ENCODE results near the gene YIPF5. TPM values are rescaled to one million over a fixed set of nuclear protein-coding genes. Genes with fewer than 3 reads are reported as not detected.

Gene YIPF5
- total RNA-seq, result 10 to 100 TPM; 43.2 to 51.9 TPM
- 10 to 100 TPM; 10.6 to 24.9 TPM for polyA plus RNA-seq
- long read RNA-seq, donor 1, transcript YIPF5-201 (6 exons, 3,147 nt), result major isoform, 23 of 25 reads
- long read RNA-seq, donor 1, partial matches to known transcripts, result 0 of 25 reads
- long read RNA-seq, donor 1, other reads (novel, unspliced or antisense), result 0 of 25 reads
- long read RNA-seq, donor 2, transcript YIPF5-201 (6 exons, 3,147 nt), result major isoform, 10 of 10 reads
- long read RNA-seq, donor 2, partial matches to known transcripts, result 0 of 10 reads
- long read RNA-seq, donor 2, other reads (novel, unspliced or antisense), result 0 of 10 reads
- long read RNA-seq, donor 3, transcript YIPF5-201 (6 exons, 3,147 nt), result major isoform, 9 of 10 reads
- long read RNA-seq, donor 3, partial matches to known transcripts, result 0 of 10 reads
- long read RNA-seq, donor 3, other reads (novel, unspliced or antisense), result 0 of 10 reads
- long read RNA-seq, donor 4, transcript YIPF5-201 (6 exons, 3,147 nt), result major isoform, 9 of 10 reads
- long read RNA-seq, donor 4, partial matches to known transcripts, result 0 of 10 reads
- long read RNA-seq, donor 4, other reads (novel, unspliced or antisense), result 0 of 10 reads
- long read RNA-seq, donor 5, transcript YIPF5-201 (6 exons, 3,147 nt), result major isoform, 29 of 31 reads
- long read RNA-seq, donor 5, partial matches to known transcripts, result 0 of 31 reads
- long read RNA-seq, donor 5, other reads (novel, unspliced or antisense), result 0 of 31 reads

DNA sequence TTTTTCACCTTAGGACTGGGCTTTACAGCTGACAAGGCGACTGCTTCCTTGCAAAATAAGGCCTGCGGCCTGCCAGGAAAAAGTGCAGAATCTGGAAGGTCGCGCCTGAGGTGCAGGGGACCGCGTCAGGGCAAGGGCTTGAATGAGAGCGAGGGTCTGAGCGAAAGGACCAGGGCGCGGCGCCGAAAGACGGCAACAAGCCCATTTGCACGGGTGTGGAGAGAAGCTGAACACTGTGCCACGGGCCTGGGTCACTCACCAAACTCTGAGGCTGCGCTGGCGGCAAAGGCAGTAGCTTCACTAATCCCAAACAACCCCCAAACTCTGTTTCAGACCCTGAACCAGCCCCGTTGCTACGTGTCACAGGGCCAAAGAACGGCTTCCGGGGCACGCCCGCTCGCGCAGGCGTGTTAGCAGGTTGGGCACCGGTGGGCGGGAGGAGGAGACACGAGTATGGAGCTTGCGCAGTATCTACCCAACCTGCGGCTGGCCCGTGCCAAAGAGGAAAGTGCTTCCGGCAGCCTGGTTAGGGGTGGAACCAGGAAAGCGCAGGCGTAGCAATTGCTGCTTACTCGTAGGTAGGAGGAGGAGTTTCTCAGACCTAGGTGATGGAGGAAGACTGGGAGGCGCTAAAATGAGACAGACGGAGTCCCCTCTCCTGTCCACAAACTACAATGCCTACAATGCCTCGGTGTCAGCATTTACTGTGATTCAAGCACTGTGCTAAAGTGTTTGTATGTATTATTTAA, at the start of gene YIPF5, which contains the start of gene KCTD16:
Gene YIPF5 (minus strand): TSS at position 384 of the 749 bp plus-strand sequence. CDS start 704 bp downstream, outside the sequence.
Gene KCTD16 (plus strand): TSS at position 598 of the 749 bp plus-strand sequence.
- WGBS, 2 donors, result 0% methylated on average over 39 of the region's 39 CpGs

DNA sequence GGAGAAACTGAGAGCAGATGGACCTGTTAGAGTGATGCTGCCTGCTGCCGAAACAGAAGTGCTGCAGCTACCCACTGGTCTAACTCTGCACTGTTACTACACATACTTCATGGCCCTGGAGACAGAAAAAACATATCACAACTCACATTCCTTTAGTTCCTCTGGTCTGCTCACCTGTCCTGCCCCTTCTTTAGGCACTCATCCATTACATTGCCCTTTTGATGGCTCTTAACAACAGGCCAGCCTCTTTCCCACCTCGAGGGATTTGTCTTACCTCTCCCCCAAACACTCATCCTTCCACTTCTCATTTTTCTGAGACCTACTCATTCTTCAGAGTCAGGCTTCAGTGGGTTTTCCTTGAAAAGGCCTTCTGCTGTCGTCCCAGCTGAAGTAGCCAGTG, 49.4 kb upstream of the YIPF5 start:
- Histone ChIP-seq H3K36me3 (ENCODE audit: control insufficient read depth in 4 of 4, insufficient read depth in 4 of 4, low read length in 4 of 4) (no peaks in the 10 kb centered on the region), H3K4me1 (ENCODE audit: control insufficient read depth in 5 of 5, insufficient read depth in 5 of 5, low read length in 5 of 5) (no peaks in the 10 kb centered on the region), H3K27ac (ENCODE audit: low read depth in 1 of 2, low read length in 1 of 2) (no peak overlapping the region), H3K9ac (ENCODE audit: insufficient read depth in 1 of 2, low read length in 2 of 2) (no peak overlapping the region), H3K27me3 (ENCODE audit: control insufficient read depth in 3 of 3, insufficient read depth in 3 of 3, low read length in 2 of 3) (peaks cover 0 to 3% (median 0%) of the 10 kb centered on the region in 3 donors), H3K4me3 (no peak overlapping the region), H3K9me3 (ENCODE audit: control insufficient read depth in 4 of 4, insufficient read depth in 3 of 4, low read length in 3 of 4) (no peaks in the 10 kb centered on the region)
- TF ChIP-seq, protein P1, sequence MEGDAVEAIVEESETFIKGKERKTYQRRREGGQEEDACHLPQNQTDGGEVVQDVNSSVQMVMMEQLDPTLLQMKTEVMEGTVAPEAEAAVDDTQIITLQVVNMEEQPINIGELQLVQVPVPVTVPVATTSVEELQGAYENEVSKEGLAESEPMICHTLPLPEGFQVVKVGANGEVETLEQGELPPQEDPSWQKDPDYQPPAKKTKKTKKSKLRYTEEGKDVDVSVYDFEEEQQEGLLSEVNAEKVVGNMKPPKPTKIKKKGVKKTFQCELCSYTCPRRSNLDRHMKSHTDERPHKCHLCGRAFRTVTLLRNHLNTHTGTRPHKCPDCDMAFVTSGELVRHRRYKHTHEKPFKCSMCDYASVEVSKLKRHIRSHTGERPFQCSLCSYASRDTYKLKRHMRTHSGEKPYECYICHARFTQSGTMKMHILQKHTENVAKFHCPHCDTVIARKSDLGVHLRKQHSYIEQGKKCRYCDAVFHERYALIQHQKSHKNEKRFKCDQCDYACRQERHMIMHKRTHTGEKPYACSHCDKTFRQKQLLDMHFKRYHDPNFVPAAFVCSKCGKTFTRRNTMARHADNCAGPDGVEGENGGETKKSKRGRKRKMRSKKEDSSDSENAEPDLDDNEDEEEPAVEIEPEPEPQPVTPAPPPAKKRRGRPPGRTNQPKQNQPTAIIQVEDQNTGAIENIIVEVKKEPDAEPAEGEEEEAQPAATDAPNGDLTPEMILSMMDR (IDR thresholded peaks at IDR 0.05; ENCODE audit: control extremely low read depth, extremely low read depth), result no peak
- no peak for DNase-seq
- WGBS, 2 donors, result 51 to 72% methylated on average over 3 of the region's 3 CpGs
- ATAC-seq (ENCODE audit: insufficient read depth, low FRiP score), result no peak

More for the DNA sequence above, at the start of gene YIPF5, which contains the start of gene KCTD16:
- Histone ChIP-seq H3K36me3 (ENCODE audit: control insufficient read depth in 4 of 4, insufficient read depth in 4 of 4, low read length in 4 of 4) (peaks cover 0 to 8% (median 3%) of the 10 kb centered on the region in 4 donors), H3K4me1 (ENCODE audit: control insufficient read depth in 5 of 5, insufficient read depth in 5 of 5, low read length in 5 of 5) (peaks cover 0 to 14% (median 13%) of the 10 kb centered on the region in 5 donors), H3K4me3 (peak within 1 kb of the TSS; percentile 81), H3K27ac (ENCODE audit: low read depth in 1 of 2, low read length in 1 of 2) (peak within 1 kb of the TSS; percentile 67 to 91), H3K9ac (ENCODE audit: insufficient read depth in 1 of 2, low read length in 2 of 2) (peak within 1 kb of the TSS; percentile 47 to 88), H3K9me3 (ENCODE audit: control insufficient read depth in 4 of 4, insufficient read depth in 3 of 4, low read length in 3 of 4) (no peaks in the 10 kb centered on the region), H3K27me3 (ENCODE audit: control insufficient read depth in 3 of 3, insufficient read depth in 3 of 3, low read length in 2 of 3) (no peaks in the 10 kb centered on the region)
- DNase-seq, result peak; percentile 96 to 98 (median 96)
- TF ChIP-seq, protein P1 (IDR thresholded peaks at IDR 0.05; ENCODE audit: control extremely low read depth, extremely low read depth), result no peak
- peak; percentile 99 for ATAC-seq (ENCODE audit: insufficient read depth, low FRiP score)

DNA sequence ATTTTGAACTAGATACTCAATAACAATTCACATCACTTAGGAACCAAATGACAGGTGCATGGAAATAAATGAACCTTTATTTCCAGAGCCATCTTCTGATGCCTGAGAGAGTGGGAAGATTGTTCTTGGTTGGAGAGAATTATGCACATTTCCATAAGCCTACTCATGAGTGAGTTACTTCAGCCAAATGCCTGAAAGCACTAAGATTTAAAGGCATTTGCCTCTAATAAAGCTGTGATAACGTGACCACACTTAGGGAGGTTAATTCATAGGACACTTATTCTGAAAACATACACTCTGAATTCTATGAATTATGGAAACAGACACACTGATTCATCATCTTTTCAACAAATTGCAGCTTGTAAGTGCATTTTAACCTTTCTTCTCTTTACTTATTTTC, 40.2 kb upstream of the YIPF5 start:
- TF ChIP-seq, protein P1 (IDR thresholded peaks at IDR 0.05; ENCODE audit: control extremely low read depth, extremely low read depth), result no peak

More for the DNA sequence above, 40.2 kb upstream of the YIPF5 start:
- no peak overlapping the region for H3K4me3 ChIP-seq
- H3K4me1 ChIP-seq (ENCODE audit: control insufficient read depth in 5 of 5, insufficient read depth in 5 of 5, low read length in 5 of 5), result no peaks in the 10 kb centered on the region
- ATAC-seq (ENCODE audit: insufficient read depth, low FRiP score) (no peak), DNase-seq (no peak)
- H3K9ac ChIP-seq (ENCODE audit: insufficient read depth in 1 of 2, low read length in 2 of 2), result no peak overlapping the region
- no peak overlapping the region for H3K27ac ChIP-seq (ENCODE audit: low read depth in 1 of 2, low read length in 1 of 2)
- 69 to 79% methylated on average over 1 of the region's 1 CpG for WGBS, 2 donors
- no peaks in the 10 kb centered on the region for H3K36me3 ChIP-seq (ENCODE audit: control insufficient read depth in 4 of 4, insufficient read depth in 4 of 4, low read length in 4 of 4)
- no peaks in the 10 kb centered on the region for H3K9me3 ChIP-seq (ENCODE audit: control insufficient read depth in 4 of 4, insufficient read depth in 3 of 4, low read length in 3 of 4)
- peaks cover 0 to 36% (median 21%) of the 10 kb centered on the region in 3 donors for H3K27me3 ChIP-seq (ENCODE audit: control insufficient read depth in 3 of 3, insufficient read depth in 3 of 3, low read length in 2 of 3)
